Loucy (cell line): ENCODE measurements around the gene PALD1.

ENCODE experiments used
- H2AFZ ChIP-seq: fragments of 200-600 bp; sonication (generic); 2 replicates; pipeline ENCODE4 v1.6.0; 2016; ENCODE audit warnings: antibody characterized with exemption, mild to moderate bottlenecking, low read length, moderate library complexity
- H3F3A ChIP-seq: fragments of 200-600 bp; 2 replicates; pipeline ENCODE4 v1.6.0; 2016; ENCODE audit warnings: antibody characterized with exemption, low read depth, mild to moderate bottlenecking
- H3K27me3 ChIP-seq: fragments of 200-600 bp; sonication (generic); 2 replicates; pipeline ENCODE4 v1.6.1; 2014; ENCODE audit warnings: low read length, mild to moderate bottlenecking; ENCODE audit not compliant: insufficient read depth, poor library complexity, severe bottlenecking
- H3K36me3 ChIP-seq: fragments of 200-600 bp; sonication (generic); 2 replicates; pipeline ENCODE4 v1.6.1; 2016; ENCODE audit warnings: low read length; ENCODE audit not compliant: insufficient read depth
- H3K4me1 ChIP-seq: fragments of 200-600 bp; sonication (generic); 2 replicates; pipeline ENCODE4 v1.5.1; 2014; ENCODE audit warnings: low read length, mild to moderate bottlenecking; ENCODE audit not compliant: insufficient read depth, poor library complexity, severe bottlenecking
- H3K4me2 ChIP-seq: fragments of 200-600 bp; sonication (generic); 2 replicates; pipeline ENCODE4 v1.6.0; 2014; ENCODE audit warnings: antibody characterized with exemption, low read length, low read depth, mild to moderate bottlenecking; ENCODE audit not compliant: poor library complexity, severe bottlenecking
- H3K4me3 ChIP-seq: fragments of 200-600 bp; sonication (generic); 2 replicates; pipeline ENCODE4 v1.5.1; 2014; ENCODE audit warnings: low read length, mild to moderate bottlenecking, mixed read lengths; ENCODE audit not compliant: poor library complexity, severe bottlenecking
- H3K79me2 ChIP-seq: fragments of 200-600 bp; sonication (generic); 2 replicates; pipeline ENCODE4 v1.6.1; 2014; ENCODE audit warnings: low read length; ENCODE audit not compliant: insufficient read depth
- H3K9ac ChIP-seq: fragments of 200-600 bp; sonication (generic); 2 replicates; pipeline ENCODE4 v1.6.0; 2014; ENCODE audit warnings: mild to moderate bottlenecking, low read depth, low read length, moderate library complexity; ENCODE audit not compliant: poor library complexity, severe bottlenecking
- H3K9me2 ChIP-seq: fragments of 200-600 bp; sonication (generic); replicated peaks from 2 replicates; pipeline ENCODE4 v1.6.1; 2016; ENCODE audit warnings: low read depth, low read length, mixed read lengths
- H3K9me3 ChIP-seq: fragments of 200-600 bp; sonication (generic); 2 replicates; pipeline ENCODE4 v1.6.1; 2014; ENCODE audit warnings: mild to moderate bottlenecking, antibody characterized with exemption, low read length, low read depth; ENCODE audit not compliant: insufficient read depth
- H4K20me1 ChIP-seq: fragments of 200-600 bp; sonication (generic); 2 replicates; pipeline ENCODE4 v1.6.0; 2014; ENCODE audit warnings: antibody characterized with exemption, low read length, mild to moderate bottlenecking; ENCODE audit not compliant: insufficient read depth, poor library complexity, severe bottlenecking
- CTCF ChIP-seq: fragments of 200-600 bp; sonication (generic); conservative IDR thresholded peaks from 2 replicates; pipeline ENCODE4 v1.5.1; 2014; ENCODE audit warnings: mild to moderate bottlenecking, antibody characterized with exemption, low read length
- EZH2phosphoT487 ChIP-seq: fragments of 200-600 bp; IDR thresholded peaks from 2 replicates; pipeline ENCODE4 v1.6.1; 2018; ENCODE audit warnings: antibody characterized with exemption, mild to moderate bottlenecking, moderate library complexity, borderline replicate concordance

Gene PALD1

GRCh38 chr10:70603449-70603801 lies 124.9 kb downstream of the PALD1 start:
- no peaks in the 10 kb centered on the region for H3K9me3 ChIP-seq
- peak overlapping the region; percentile 81 for H3K9ac ChIP-seq
- H3K27me3 ChIP-seq: no peaks in the 10 kb centered on the region
- peak overlapping the region; percentile 84 for H3K4me2 ChIP-seq
- no peaks in the 10 kb centered on the region for H3K9me2 ChIP-seq
- peaks cover 10% of the 10 kb centered on the region for H4K20me1 ChIP-seq
- no peaks in the 10 kb centered on the region for H3F3A ChIP-seq
- peaks cover 40% of the 10 kb centered on the region for H3K79me2 ChIP-seq
- H3K4me1 ChIP-seq: peaks cover 42% of the 10 kb centered on the region
- TF ChIP-seq EZH2phosphoT487 (no peak), CTCF (no peak)
- peak overlapping the region; percentile 53 for H2AFZ ChIP-seq
- H3K4me3 ChIP-seq: peak overlapping the region; percentile 78
- H3K36me3 ChIP-seq: no peaks in the 10 kb centered on the region; the same call in 1 of the 2 replicates

GRCh38 chr10:70604106-70604505 lies 125.5 kb downstream of the PALD1 start:
- H4K20me1 ChIP-seq: peaks cover 10% of the 10 kb centered on the region
- H3K9ac ChIP-seq: peak overlapping the region; percentile 81
- H3K27me3 ChIP-seq: no peaks in the 10 kb centered on the region
- H3K9me2 ChIP-seq: no peaks in the 10 kb centered on the region
- no peaks in the 10 kb centered on the region for H3K36me3 ChIP-seq
- H3K4me3 ChIP-seq: no peak overlapping the region
- TF ChIP-seq EZH2phosphoT487 (no peak), CTCF (no peak)
- no peaks in the 10 kb centered on the region for H3F3A ChIP-seq
- H3K9me3 ChIP-seq: no peaks in the 10 kb centered on the region
- H3K79me2 ChIP-seq: peaks cover 33% of the 10 kb centered on the region
- no peak overlapping the region for H2AFZ ChIP-seq
- H3K4me1 ChIP-seq: peaks cover 42% of the 10 kb centered on the region
- H3K4me2 ChIP-seq: no peak overlapping the region

- no peak overlapping the region for H3K4me2 ChIP-seq
- no peak overlapping the region for H3K4me3 ChIP-seq
- H3K9me3 ChIP-seq: no peaks in the 10 kb centered on the region
- H3K9me2 ChIP-seq: no peaks in the 10 kb centered on the region
- no peaks in the 10 kb centered on the region for H3K36me3 ChIP-seq
- no peaks in the 10 kb centered on the region for H3K27me3 ChIP-seq
- no peak overlapping the region for H2AFZ ChIP-seq
- H3K4me1 ChIP-seq: peaks cover 35% of the 10 kb centered on the region
- H3K79me2 ChIP-seq: peaks cover 24% of the 10 kb centered on the region
- no peak for TF ChIP-seq CTCF
- no peak for TF ChIP-seq EZH2phosphoT487
- H3F3A ChIP-seq: no peaks in the 10 kb centered on the region
- peaks cover 6% of the 10 kb centered on the region for H4K20me1 ChIP-seq
- H3K9ac ChIP-seq: no peak overlapping the region
Observed at GRCh38 chr10:70605161-70605560, 126.6 kb downstream of the PALD1 start.
